GM21526 (cell line): ENCODE results near the gene RASGRF1.
A peak's percentile ranks its signal among the peaks of the same experiment; 100 is the strongest.
"Not testable (repeated sequence)": the region's sequence is repeated elsewhere in the genome, so short reads cannot be mapped to it uniquely, and the experiment has no call there.

Experiments used
- ATAC-seq: cut with Tn5 transposase; IDR thresholded peaks from one replicate; pipeline ENCODE4 v1.9.1; 2021; ENCODE audit warnings: moderate library complexity; ENCODE audit not compliant: unreplicated experiment, low FRiP score

Gene RASGRF1

DNA sequence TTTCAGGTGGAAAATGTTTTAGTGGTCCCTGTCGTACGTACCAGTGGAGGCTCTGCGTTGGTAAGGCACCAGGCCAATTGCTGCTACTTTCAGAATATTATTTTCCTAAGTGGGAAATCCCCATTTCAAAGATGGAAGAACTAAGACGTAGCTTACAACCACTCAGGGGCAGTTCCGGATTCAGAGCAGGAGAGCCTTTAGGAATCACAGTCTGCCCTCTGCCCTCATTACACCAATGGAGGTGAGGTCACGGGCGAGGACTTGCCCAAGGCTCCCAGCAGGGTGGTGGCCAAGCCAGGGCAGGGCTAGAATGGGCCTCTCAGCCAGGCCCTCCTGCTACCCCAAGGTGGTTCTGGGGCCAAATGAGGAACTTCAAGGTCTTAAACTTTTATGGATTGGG is 72.6 kb downstream of the RASGRF1 start:
- ATAC-seq = no peak

- ATAC-seq = no peak
These were observed 73.9 kb downstream of the RASGRF1 start for GRCh38 chr15:79016527-79017170.

GRCh38 chr15:79015416-79015815 is 75.2 kb downstream of the RASGRF1 start:
- no peak for ATAC-seq

- no peak for ATAC-seq
These were observed 80.3 kb downstream of the RASGRF1 start for GRCh38 chr15:79010278-79010677.

GRCh38 chr15:79009379-79009778 is 81.2 kb downstream of the RASGRF1 start:
- no peak for ATAC-seq

GRCh38 chr15:79008659-79009058 is 81.9 kb downstream of the RASGRF1 start:
- no peak for ATAC-seq

DNA sequence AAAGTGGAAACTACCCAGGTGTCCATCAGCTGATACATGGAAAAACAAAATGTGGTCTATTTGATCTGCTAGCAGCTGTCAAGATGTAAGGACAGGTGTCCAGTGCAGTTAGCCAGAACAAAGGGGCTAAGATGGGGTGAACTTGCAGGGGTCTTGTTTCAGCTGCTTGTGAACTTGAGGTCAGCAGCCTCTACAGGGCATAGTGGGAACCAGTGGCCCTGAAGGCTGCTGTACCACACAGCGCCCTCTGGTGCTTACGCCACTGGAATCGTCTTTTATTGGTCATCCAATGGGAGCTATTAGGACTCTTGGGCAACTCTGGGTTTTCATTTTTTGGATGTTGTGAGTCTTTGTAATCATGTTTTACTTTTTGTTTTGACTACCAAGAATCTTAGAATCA is 83.5 kb downstream of the RASGRF1 start:
- no peak for ATAC-seq

GRCh38 chr15:79006071-79006470 is 84.5 kb downstream of the RASGRF1 start:
- no peak for ATAC-seq

DNA sequence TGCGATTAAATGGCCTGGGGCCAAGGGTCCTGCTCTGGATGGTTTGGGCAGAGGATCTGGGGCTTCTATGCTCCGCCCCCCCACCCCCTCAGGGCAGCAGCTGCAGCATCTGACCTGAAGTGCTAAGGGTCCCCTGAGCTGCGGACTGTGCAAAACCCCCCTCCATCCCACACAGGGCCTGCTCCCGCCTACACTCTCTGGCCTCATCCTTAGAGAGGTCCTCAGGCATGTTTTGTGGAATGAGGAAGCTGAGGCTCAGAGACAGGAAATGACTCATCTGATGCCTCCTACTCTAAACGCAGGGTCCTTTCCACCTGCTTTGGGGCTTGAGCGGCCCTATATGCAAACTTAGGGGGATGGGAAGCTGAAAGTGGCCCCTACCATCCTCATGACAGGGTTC is 86.2 kb downstream of the RASGRF1 start:
- peak; percentile 63 for ATAC-seq

DNA sequence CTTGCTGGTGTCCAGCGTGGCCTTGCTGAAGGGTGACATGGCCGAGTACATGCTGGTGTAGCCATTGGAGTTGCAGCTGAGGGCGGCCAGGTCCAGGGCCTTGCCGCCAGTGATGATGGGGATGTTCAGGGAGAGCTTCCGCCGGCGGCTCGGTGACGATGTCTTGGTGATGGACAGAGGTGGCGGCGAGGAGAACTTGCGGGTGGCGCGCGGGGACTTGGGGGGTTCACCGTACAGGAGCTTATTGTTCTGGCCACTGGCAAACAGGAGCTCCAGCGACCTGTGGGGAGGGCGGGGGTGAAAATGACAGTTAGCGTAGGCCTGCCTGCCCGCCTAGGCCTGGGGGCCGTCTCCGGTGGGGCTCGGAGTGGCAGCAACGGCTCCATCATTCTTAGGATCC is 86.7 kb downstream of the RASGRF1 start:
- no peak for ATAC-seq

GRCh38 chr15:79003301-79003700 is 87.3 kb downstream of the RASGRF1 start:
- ATAC-seq = no peak

GRCh38 chr15:79002581-79002980 is 88.0 kb downstream of the RASGRF1 start:
- ATAC-seq = no peak

GRCh38 chr15:78999636-79000035 is 90.9 kb downstream of the RASGRF1 start:
- ATAC-seq = no peak

- ATAC-seq = no peak
These were observed 92.1 kb downstream of the RASGRF1 start for GRCh38 chr15:78998526-78998925.

DNA sequence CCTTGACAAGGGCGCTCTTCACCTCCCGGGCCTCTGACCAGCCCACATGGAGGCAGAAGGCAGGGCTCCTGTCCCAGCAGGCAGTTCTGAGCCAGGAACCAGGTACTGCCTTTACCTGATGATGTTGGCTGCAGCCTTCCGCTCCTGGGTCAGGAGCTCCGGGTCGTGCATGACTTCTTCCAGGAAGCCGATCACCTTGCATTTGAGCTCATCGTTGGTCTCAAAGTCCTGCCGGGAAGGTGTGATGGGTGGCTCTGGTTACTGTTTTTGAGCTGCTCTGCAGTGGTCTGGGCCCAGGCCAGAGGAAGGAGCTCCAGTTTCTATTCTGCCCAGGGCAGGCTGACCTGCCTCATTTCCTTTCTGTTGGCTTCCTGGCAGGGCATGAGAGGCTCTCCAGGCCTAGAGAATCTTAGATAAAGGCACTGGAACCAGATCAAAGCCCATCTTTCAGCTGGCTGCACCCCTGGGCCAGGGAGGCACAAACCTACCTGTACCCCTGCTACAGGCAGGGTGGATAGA is 92.5 kb downstream of the RASGRF1 start:
- ATAC-seq = no peak

GRCh38 chr15:78996894-78997275 is 93.7 kb downstream of the RASGRF1 start:
- no peak for ATAC-seq

GRCh38 chr15:78995921-78996893 is 94.4 kb downstream of the RASGRF1 start:
- no peak for ATAC-seq

DNA sequence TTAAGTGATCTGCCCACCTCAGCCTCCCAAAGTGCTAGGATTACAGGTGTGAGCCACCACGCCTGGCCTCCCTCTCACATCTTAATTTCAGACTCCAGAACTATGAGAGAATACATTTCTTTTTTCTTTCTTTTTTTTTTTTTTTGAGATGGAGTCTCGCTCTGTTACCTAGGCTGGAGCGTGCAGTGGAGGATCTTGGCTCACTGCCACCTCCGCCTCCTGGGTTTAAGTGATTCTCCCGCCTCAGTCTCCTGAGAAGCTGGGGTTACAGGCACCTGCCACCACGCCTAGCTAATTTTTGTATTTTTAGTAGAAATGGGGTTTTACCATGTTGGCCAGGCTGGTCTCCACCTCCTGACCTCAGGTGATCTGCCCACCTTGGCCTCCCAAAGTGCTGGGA is 95.4 kb downstream of the RASGRF1 start:
- ATAC-seq = not testable (repeated sequence)

GRCh38 chr15:78993931-78994530 is 96.5 kb downstream of the RASGRF1 start:
- no peak for ATAC-seq

- no peak for ATAC-seq
These were observed 97.2 kb downstream of the RASGRF1 start for GRCh38 chr15:78993257-78993930.
